NCI-H748 (cell line): Measurements from ENCODE around the gene GPR39.
A peak's percentile ranks its signal among the peaks of the same experiment; 100 is the strongest.

Experiments used
- DNase-seq: peaks from one replicate; lab custom pipeline; 2025; ENCODE audit not compliant: unreplicated experiment; lab: John Stamatoyannopoulos, UW

Gene GPR39

GRCh38 chr2:132668987-132669907 lies 252.6 kb downstream of the GPR39 start:
- peak; percentile 65 for DNase-seq

GRCh38 chr2:132669908-132670495 lies 253.4 kb downstream of the GPR39 start, which contains the start of gene LYPD1:
LYPD1 (minus strand) TSS chr2:132670205; CDS start chr2:132669932, 273 bp downstream.
- peak; percentile 74 for DNase-seq

GRCh38 chr2:132670496-132671150 lies 254.0 kb downstream of the GPR39 start:
- DNase-seq, result peak; percentile 48

- DNase-seq, result peak; percentile 54
These were observed 254.7 kb downstream of the GPR39 start for GRCh38 chr2:132671151-132671835.

- DNase-seq, result peak; percentile 3
These were observed 260.4 kb downstream of the GPR39 start for GRCh38 chr2:132676999-132677398.

GRCh38 chr2:132677661-132678060 lies 261.1 kb downstream of the GPR39 start:
- no peak for DNase-seq

GRCh38 chr2:132678483-132678882 lies 261.9 kb downstream of the GPR39 start:
- no peak for DNase-seq

- DNase-seq, result no peak
These were observed 263.9 kb downstream of the GPR39 start for GRCh38 chr2:132680544-132680943.

- no peak for DNase-seq
These were observed 265.2 kb downstream of the GPR39 start for GRCh38 chr2:132681766-132682165.

GRCh38 chr2:132690664-132691303 lies 274.2 kb downstream of the GPR39 start:
- DNase-seq, result no peak

- no peak for DNase-seq
These were observed 275.0 kb downstream of the GPR39 start for GRCh38 chr2:132691556-132691955.

GRCh38 chr2:132692816-132693215 lies 276.2 kb downstream of the GPR39 start:
- DNase-seq, result no peak
